ENCODE measurements around the gene DNM1. TPM values are rescaled to one million over a fixed set of nuclear protein-coding genes. Genes with fewer than 3 reads are reported as not detected.
A peak's percentile ranks its signal among the peaks of the same experiment; 100 is the strongest.

Gene DNM1
- total and polyA plus RNA-seq, 2 experiments from 2014 or later = 24.3 to 42.3 TPM

GRCh38 chr9:128292009-128292408, 88.8 kb downstream of the DNM1 start:
- DNase-seq (ENCODE audit: low read depth in 1 of 2, low spot score in 1 of 2) = no peak
- Histone ChIP-seq H3K27me3 (no peaks in the 10 kb centered on the region), H3K27ac (no peak overlapping the region), H3K9me3 (ENCODE audit: low read depth) (no peaks in the 10 kb centered on the region), H3K4me1 (ENCODE audit: low read depth) (no peaks in the 10 kb centered on the region), H3K36me3 (no peaks in the 10 kb centered on the region), H3K4me3 (no peak overlapping the region)
- TF ChIP-seq, protein P1, sequence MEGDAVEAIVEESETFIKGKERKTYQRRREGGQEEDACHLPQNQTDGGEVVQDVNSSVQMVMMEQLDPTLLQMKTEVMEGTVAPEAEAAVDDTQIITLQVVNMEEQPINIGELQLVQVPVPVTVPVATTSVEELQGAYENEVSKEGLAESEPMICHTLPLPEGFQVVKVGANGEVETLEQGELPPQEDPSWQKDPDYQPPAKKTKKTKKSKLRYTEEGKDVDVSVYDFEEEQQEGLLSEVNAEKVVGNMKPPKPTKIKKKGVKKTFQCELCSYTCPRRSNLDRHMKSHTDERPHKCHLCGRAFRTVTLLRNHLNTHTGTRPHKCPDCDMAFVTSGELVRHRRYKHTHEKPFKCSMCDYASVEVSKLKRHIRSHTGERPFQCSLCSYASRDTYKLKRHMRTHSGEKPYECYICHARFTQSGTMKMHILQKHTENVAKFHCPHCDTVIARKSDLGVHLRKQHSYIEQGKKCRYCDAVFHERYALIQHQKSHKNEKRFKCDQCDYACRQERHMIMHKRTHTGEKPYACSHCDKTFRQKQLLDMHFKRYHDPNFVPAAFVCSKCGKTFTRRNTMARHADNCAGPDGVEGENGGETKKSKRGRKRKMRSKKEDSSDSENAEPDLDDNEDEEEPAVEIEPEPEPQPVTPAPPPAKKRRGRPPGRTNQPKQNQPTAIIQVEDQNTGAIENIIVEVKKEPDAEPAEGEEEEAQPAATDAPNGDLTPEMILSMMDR (IDR thresholded peaks at IDR 0.05; ENCODE audit: low read depth, low read length) = no peak

DNA sequence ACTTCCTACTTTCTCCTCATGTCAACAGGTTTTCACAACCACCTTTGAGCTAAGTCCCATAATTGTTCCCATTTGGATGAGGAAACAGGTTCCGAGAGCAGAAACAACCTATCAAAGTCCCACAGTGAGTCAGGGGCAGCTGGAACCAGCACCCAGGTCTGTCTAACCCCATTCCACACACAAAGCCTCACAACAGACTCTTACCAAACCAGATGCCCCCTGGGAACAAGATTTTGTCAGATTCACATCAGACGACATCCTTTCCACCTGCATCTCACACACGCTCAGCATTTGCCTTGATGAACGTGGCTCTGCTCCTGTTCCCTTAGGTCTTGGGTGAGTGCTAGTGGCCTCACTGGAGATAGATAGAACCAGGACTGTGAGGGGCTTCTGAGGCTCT, 89.9 kb downstream of the DNM1 start:
- TF ChIP-seq, protein P1 (IDR thresholded peaks at IDR 0.05; ENCODE audit: low read depth, low read length) = no peak
- H3K9me3 ChIP-seq (ENCODE audit: low read depth) = no peaks in the 10 kb centered on the region
- no peak overlapping the region for H3K4me3 ChIP-seq
- H3K27me3 ChIP-seq = no peaks in the 10 kb centered on the region
- H3K36me3 ChIP-seq = no peaks in the 10 kb centered on the region
- DNase-seq (ENCODE audit: low read depth in 1 of 2, low spot score in 1 of 2) = no peak
- no peak overlapping the region for H3K27ac ChIP-seq
- no peaks in the 10 kb centered on the region for H3K4me1 ChIP-seq (ENCODE audit: low read depth)

- Histone ChIP-seq H3K27me3 (no peaks in the 10 kb centered on the region), H3K27ac (no peak overlapping the region), H3K4me3 (no peak overlapping the region), H3K9me3 (ENCODE audit: low read depth) (no peaks in the 10 kb centered on the region), H3K4me1 (ENCODE audit: low read depth) (no peaks in the 10 kb centered on the region), H3K36me3 (no peaks in the 10 kb centered on the region)
- no peak for DNase-seq (ENCODE audit: low read depth in 1 of 2, low spot score in 1 of 2)
- TF ChIP-seq, protein P1 (IDR thresholded peaks at IDR 0.05; ENCODE audit: low read depth, low read length) = no peak
Observed at GRCh38 chr9:128294142-128294541, 91.0 kb downstream of the DNM1 start.

DNA sequence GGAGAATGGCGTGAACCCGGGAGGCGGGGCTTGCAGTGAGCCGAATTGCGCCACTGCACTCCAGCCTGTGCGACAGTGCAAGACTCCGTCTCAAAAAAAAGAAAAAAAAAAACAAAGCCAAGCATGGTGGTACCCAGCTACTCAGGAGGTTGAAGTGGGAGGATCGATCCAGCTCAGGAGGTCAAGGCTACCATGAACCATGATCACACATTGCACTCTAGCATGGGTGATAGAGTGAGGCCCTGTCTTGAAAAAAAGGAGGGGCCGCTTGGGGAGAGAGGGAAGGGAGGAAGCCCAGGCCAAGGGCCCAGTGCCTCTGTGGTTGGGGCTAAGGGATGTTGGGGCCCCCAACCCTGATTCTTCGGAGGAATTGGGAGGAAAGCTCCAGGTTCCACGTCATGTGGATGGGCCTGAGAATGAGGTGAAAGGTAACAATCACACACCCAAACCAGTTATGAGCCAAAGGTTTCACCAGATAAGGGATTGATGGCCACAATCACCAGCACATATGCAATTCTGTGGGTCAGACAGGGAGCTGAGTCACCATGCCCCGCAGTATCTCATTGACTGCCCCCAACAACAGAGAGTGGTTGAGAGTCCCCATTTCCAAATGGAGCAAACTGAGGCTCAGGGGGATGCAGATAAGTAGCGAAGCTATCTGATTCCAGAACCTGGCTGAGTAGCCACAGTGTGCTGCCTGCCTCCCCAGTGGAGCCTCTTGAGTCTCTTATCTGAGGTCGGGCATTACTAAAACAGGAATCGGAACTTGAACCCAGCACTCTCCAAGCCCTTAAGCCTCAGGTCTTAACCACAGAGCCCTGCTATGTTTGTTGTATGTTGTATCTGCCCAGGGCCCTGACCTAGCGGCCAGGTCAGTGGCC, 93.4 kb downstream of the DNM1 start:
- Histone ChIP-seq H3K27ac (no peak overlapping the region), H3K9me3 (ENCODE audit: low read depth) (no peaks in the 10 kb centered on the region), H3K27me3 (no peaks in the 10 kb centered on the region), H3K4me1 (ENCODE audit: low read depth) (no peaks in the 10 kb centered on the region), H3K36me3 (no peaks in the 10 kb centered on the region), H3K4me3 (no peak overlapping the region)
- TF ChIP-seq, protein P1 (IDR thresholded peaks at IDR 0.05; ENCODE audit: low read depth, low read length) = no peak
- DNase-seq (ENCODE audit: low read depth in 1 of 2, low spot score in 1 of 2) = peak in 1 of 2 donors; percentile 43

DNA sequence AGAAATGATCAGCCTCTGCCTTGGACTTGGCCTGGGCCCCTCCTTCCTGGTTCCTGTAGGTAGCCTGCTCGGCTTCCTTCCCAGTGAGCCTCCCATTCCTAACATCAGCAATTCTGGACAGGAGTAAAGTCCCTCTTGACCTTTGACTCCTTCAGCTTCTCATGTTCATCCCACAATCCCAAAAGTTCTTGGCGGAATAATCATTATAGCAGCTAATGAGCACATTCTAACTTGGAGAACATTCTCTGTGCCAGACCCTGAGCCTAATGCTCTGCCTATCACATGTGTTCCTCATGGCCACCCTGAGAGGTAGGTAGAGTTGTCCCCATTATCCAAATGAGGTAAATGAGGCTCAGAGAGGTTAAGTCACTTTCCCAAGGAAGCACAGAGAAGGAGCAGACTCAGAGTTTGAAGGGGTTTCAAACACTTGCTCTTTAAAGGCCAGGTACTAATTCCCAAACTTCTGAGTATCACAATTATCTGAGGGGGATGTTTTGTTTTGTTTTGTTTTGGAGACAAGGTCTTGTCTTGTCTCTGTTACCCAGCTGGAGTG, 94.1 kb downstream of the DNM1 start:
- Histone ChIP-seq H3K36me3 (no peaks in the 10 kb centered on the region), H3K27ac (no peak overlapping the region), H3K9me3 (ENCODE audit: low read depth) (no peaks in the 10 kb centered on the region), H3K27me3 (no peaks in the 10 kb centered on the region), H3K4me1 (ENCODE audit: low read depth) (no peaks in the 10 kb centered on the region), H3K4me3 (no peak overlapping the region)
- TF ChIP-seq, protein P1 (IDR thresholded peaks at IDR 0.05; ENCODE audit: low read depth, low read length) = no peak
- no peak for DNase-seq (ENCODE audit: low read depth in 1 of 2, low spot score in 1 of 2)
